Subcutaneous abdominal adipose tissue (tissue), 5 donors: ENCODE results near the gene PPIE.

Experiments
- H3K27ac ChIP-seq: one replicate; pipeline ENCODE4 v1.7.0; 2013; ENCODE audit warnings: low read depth, mild to moderate bottlenecking, inconsistent platforms, low read length, moderate library complexity
- H3K27me3 ChIP-seq, 5 donors: one replicate each; pipeline ENCODE4 v1.7.0; 2013; ENCODE audit warnings: low read length in 5 of 5, inconsistent platforms in 1 of 5; ENCODE audit not compliant: control insufficient read depth in 5 of 5, insufficient read depth in 4 of 5
- H3K36me3 ChIP-seq, 5 donors: one replicate each; pipeline ENCODE4 v1.7.0; 2013; ENCODE audit warnings: low read length in 5 of 5; ENCODE audit not compliant: control insufficient read depth in 5 of 5, insufficient read depth in 5 of 5
- H3K4me1 ChIP-seq, 5 donors: one replicate each; pipeline ENCODE4 v1.7.0; 2013; ENCODE audit warnings: low read length in 5 of 5, mild to moderate bottlenecking in 3 of 5, moderate library complexity in 1 of 5; ENCODE audit not compliant: control insufficient read depth in 5 of 5, insufficient read depth in 5 of 5
- H3K4me3 ChIP-seq, 5 donors: one replicate each; pipeline ENCODE4 v1.7.0; 2013; ENCODE audit warnings: low read length in 5 of 5, low read depth in 1 of 5
- H3K9ac ChIP-seq, 5 donors: one replicate each; pipeline ENCODE4 v1.7.0; 2013; ENCODE audit warnings: low read length in 5 of 5, mild to moderate bottlenecking in 4 of 5, moderate library complexity in 3 of 5
- H3K9me3 ChIP-seq, 5 donors: one replicate each; pipeline ENCODE4 v1.7.0; 2013; ENCODE audit warnings: low read length in 5 of 5; ENCODE audit not compliant: control insufficient read depth in 5 of 5
- donor health status: healthy.
- donor health status: healthy.
- donor health status: healthy.
- donor health status: healthy.
- donor health status: healthy.

PPIE gene

GRCh38 chr1:39733161-39733560 is 5.5 kb upstream of the PPIE start:
- no peak overlapping the region for H3K9ac ChIP-seq
- peaks cover 9 to 30% (median 18%) of the 10 kb centered on the region in 5 donors for H3K27me3 ChIP-seq
- H3K4me3 ChIP-seq: no peak overlapping the region
- H3K27ac ChIP-seq: no peak overlapping the region
- H3K36me3 ChIP-seq: no peaks in the 10 kb centered on the region
- peaks cover 0 to 2% (median 0%) of the 10 kb centered on the region in 5 donors for H3K4me1 ChIP-seq
- no peaks in the 10 kb centered on the region for H3K9me3 ChIP-seq

- H3K27me3 ChIP-seq: peaks cover 8 to 21% (median 14%) of the 10 kb centered on the region in 5 donors
- no peak overlapping the region for H3K4me3 ChIP-seq
Measured at GRCh38 chr1:39735731-39736130, 3.0 kb upstream of the PPIE start.

GRCh38 chr1:39737546-39738169 is 1.0 kb upstream of the PPIE start:
- no peaks in the 10 kb centered on the region for H3K9me3 ChIP-seq
- no peak overlapping the region for H3K4me3 ChIP-seq
- H3K27ac ChIP-seq: no peak overlapping the region

More at GRCh38 chr1:39735731-39736130, 3.0 kb upstream of the PPIE start:
- Histone ChIP-seq H3K9me3 (no peaks in the 10 kb centered on the region), H3K27ac (no peak overlapping the region), H3K36me3 (peaks cover 0 to 9% (median 0%) of the 10 kb centered on the region in 5 donors), H3K9ac (no peak overlapping the region), H3K4me1 (peaks cover 3 to 20% (median 14%) of the 10 kb centered on the region in 5 donors)

GRCh38 chr1:39745016-39745670 is 6.5 kb downstream of the PPIE start:
- Histone ChIP-seq H3K4me3 (no peak overlapping the region), H3K36me3 (peaks cover 44 to 94% (median 77%) of the 10 kb centered on the region in 5 donors), H3K27me3 (no peaks in the 10 kb centered on the region), H3K9me3 (no peaks in the 10 kb centered on the region), H3K4me1 (peaks cover 0 to under 1% (median 0%) of the 10 kb centered on the region in 5 donors), H3K27ac (no peak overlapping the region), H3K9ac (no peak overlapping the region)

More at GRCh38 chr1:39737546-39738169, 1.0 kb upstream of the PPIE start:
- H3K36me3 ChIP-seq: peaks cover 11 to 25% (median 14%) of the 10 kb centered on the region in 5 donors
- H3K4me1 ChIP-seq: peaks cover 3 to 20% (median 14%) of the 10 kb centered on the region in 5 donors
- H3K27me3 ChIP-seq: peaks cover 6 to 17% (median 13%) of the 10 kb centered on the region in 5 donors
- H3K9ac ChIP-seq: no peak overlapping the region

- Histone ChIP-seq H3K4me1 (no peaks in the 10 kb centered on the region), H3K9ac (no peak overlapping the region), H3K36me3 (peaks cover 23 to 97% (median 89%) of the 10 kb centered on the region in 5 donors), H3K27ac (no peak overlapping the region), H3K9me3 (no peaks in the 10 kb centered on the region), H3K4me3 (no peak overlapping the region), H3K27me3 (no peaks in the 10 kb centered on the region)
Measured at GRCh38 chr1:39751595-39751994, 12.9 kb downstream of the PPIE start.

GRCh38 chr1:39752703-39753102 is 14.0 kb downstream of the PPIE start:
- Histone ChIP-seq H3K9me3 (no peaks in the 10 kb centered on the region), H3K27me3 (no peaks in the 10 kb centered on the region), H3K4me1 (no peaks in the 10 kb centered on the region), H3K9ac (no peak overlapping the region), H3K4me3 (no peak overlapping the region), H3K36me3 (peaks cover 21 to 97% (median 93%) of the 10 kb centered on the region in 5 donors), H3K27ac (no peak overlapping the region)

- no peaks in the 10 kb centered on the region for H3K27me3 ChIP-seq
- H3K4me3 ChIP-seq: no peak overlapping the region
- no peaks in the 10 kb centered on the region for H3K4me1 ChIP-seq
- no peak overlapping the region for H3K9ac ChIP-seq
- H3K27ac ChIP-seq: no peak overlapping the region
- no peaks in the 10 kb centered on the region for H3K9me3 ChIP-seq
- H3K36me3 ChIP-seq: peaks cover 21 to 97% (median 94%) of the 10 kb centered on the region in 5 donors
Measured at GRCh38 chr1:39753132-39754025, 14.7 kb downstream of the PPIE start.

- Histone ChIP-seq H3K27me3 (no peaks in the 10 kb centered on the region), H3K9me3 (no peaks in the 10 kb centered on the region), H3K4me1 (no peaks in the 10 kb centered on the region), H3K4me3 (no peak overlapping the region), H3K9ac (no peak overlapping the region), H3K36me3 (peaks cover 21 to 97% (median 91%) of the 10 kb centered on the region in 5 donors), H3K27ac (no peak overlapping the region)
Measured at GRCh38 chr1:39754026-39754570, 15.4 kb downstream of the PPIE start.

GRCh38 chr1:39754906-39755504 is 16.3 kb downstream of the PPIE start:
- H3K27ac ChIP-seq: no peak overlapping the region
- H3K9me3 ChIP-seq: no peaks in the 10 kb centered on the region
- H3K4me3 ChIP-seq: no peak overlapping the region
- H3K4me1 ChIP-seq: no peaks in the 10 kb centered on the region
- no peak overlapping the region for H3K9ac ChIP-seq
- H3K36me3 ChIP-seq: peaks cover 20 to 97% (median 92%) of the 10 kb centered on the region in 5 donors
- no peaks in the 10 kb centered on the region for H3K27me3 ChIP-seq
